T47D (cell line): ENCODE data around the gene DDX54.

Source experiments
- DNase-seq, 2 experiments: peaks; one replicate each; pipeline versions ENCODE4 v3.0.0 to v3.0.0-alpha.2; 2011 to 2012; ENCODE audit warnings: low read depth in 1 of 2, low spot score in 1 of 2
- JUND ChIP-seq: IDR thresholded peaks from 2 replicates; pipeline ENCODE4 v1.6.1; 2012; ENCODE audit warnings: low read depth
- in situ Hi-C: cut with HindIII; loops from 2 replicates; pipeline ENCODE4 v1.10.0; 2016; ENCODE audit warnings: low sequenced_read_pairs, low pct_unique_long_range_greater_than_20kb

The DDX54 gene

DNA sequence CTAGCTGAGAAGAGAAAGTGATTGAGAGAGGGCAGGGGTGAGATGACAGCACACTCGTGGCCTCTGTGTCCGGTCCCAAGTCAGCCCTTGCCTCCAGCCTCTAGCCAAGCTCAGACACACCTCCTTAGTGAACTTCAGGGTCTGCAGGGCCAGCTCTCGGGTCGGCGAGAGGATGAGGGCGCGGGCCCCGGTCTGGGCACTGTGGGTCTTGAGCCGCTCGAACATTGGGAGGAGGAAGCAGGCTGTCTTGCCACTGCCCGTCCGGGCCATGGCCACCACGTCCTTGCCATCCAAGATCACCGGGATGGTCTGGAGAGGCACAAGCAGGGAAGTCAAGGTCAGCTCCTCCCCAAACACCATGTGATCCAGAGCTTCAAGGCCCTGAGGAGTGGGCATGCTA is 6.3 kb downstream of the DDX54 start:
- no peak for DNase-seq
- TF ChIP-seq JUND: no peak
- in situ Hi-C loops: no loop called here

DNA sequence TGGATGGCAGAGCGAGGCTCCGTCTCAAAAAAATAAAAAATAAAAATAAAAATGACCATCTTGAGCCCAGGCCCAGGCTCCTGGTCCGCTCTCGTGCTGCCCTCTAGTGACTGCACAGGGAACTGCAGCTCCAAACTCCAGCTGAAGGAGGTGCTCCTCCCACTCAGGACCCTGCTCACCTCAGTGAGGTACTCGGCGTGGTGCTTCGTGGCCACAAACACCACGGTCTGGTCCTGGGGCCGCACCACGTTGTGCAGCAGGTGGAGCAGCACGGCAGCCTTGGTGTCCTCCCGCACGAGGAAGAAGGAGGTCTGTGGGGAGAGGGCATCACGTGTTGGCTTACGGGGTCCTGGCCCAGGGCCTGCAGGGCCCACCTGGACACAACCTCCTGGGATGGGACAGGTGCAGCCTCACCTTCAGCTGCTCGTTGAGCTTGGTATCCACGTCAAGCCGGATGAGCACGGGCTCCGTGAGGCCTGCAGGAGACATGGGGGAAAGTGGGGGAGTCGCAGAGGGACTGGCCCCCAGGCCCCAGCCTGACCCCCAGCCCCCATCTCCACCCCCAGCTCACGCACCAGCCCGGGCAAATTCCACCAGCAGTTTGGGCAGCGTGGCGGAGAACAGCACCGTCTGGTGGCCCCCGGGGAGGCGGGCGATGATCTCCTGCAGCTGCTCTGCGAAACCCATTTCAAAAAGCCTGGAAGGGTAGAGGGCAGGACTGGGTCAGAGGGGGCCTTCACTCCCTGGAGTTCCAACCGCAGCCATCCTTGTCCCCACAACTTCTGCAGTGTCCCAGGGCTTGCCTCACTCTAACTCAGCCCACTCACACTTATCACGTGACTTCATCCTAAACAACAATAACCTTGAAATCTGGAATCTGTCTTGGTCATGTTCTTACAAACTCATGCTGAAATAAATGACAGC is 10.6 kb downstream of the DDX54 start:
- in situ Hi-C loops: no loop called here
- no peak for TF ChIP-seq JUND
- peak; percentile 76 to 90 for DNase-seq

DNA sequence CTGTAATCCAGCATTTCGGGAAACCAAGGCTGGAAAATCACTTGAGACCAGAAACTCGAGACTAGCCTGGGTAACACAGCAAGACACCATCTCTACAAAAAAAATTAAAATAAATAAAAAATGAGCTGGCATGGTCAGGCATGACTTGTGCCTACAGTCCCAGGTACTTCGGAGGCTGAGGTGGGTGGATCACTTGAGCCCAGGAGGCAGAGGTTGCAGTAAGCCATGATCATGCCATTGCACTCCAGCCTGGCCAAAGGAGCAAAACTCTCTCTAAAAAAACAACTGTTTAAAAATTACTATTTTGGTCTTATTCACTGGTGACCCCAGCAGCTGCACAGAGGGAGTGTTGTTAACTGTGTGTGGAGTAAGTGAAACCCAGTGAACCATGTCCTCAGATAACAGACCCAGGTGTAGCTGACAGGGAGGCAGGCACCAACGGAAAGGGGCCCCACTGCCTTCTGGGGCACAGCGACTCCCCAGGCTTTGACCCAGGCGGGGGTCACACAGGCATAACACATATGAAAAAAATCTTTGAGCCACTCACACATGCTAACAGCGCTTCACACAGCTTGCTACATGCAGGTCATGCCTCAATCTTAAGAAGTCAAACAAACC is 12.1 kb downstream of the DDX54 start:
- TF ChIP-seq JUND: no peak
- DNase-seq: no peak
- in situ Hi-C loops: no loop called here

DNA sequence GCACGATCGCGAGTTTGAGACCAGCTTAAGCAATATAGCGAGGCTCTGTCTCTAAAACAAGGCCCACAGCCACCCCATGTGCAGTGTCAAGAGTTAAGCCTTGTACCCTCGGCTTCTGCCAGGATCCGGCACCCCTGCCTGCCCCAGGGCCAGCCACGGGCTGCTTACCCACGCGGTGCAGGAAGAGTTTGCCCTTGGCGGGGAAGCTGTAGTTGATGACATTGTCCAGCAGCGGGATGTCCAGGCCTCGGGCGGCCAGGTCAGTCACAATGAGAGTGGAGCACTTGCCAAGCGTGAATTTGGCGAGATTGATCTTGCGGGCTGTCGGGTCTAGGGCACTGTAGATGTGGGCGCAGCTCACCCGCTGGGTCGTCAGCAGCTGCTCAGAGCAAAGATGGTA is 13.1 kb downstream of the DDX54 start:
- in situ Hi-C loops: no loop called here
- no peak for TF ChIP-seq JUND
- no peak for DNase-seq

- no peak for TF ChIP-seq JUND
- DNase-seq: no peak
- in situ Hi-C loops: no loop called here
Measured at GRCh38 chr12:113171543-113171942, 13.7 kb downstream of the DDX54 start.

DNA sequence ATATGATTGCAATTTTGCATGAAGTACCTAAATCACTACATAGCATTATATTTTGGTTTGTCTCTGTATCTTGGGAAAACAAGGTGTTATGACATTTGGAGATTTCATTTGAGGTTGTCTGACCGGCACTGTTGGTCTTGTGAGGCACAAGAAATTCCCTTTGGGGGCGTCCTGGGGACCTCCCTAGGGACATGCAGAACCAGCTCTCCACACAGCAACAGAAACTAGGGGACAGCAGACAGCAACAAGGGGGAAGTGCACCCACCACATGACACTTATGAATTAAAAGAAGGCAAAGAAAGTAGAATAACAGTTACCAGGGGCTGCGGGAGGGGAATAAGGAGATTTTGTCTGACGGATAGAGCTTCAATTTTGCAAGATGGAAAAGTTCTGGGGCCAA is 14.4 kb downstream of the DDX54 start:
- in situ Hi-C loops: no loop called here
- TF ChIP-seq JUND: no peak
- DNase-seq: no peak

GRCh38 chr12:113170457-113170856 is 14.8 kb downstream of the DDX54 start:
- in situ Hi-C loops: no loop called here
- no peak for TF ChIP-seq JUND
- DNase-seq: no peak

DNA sequence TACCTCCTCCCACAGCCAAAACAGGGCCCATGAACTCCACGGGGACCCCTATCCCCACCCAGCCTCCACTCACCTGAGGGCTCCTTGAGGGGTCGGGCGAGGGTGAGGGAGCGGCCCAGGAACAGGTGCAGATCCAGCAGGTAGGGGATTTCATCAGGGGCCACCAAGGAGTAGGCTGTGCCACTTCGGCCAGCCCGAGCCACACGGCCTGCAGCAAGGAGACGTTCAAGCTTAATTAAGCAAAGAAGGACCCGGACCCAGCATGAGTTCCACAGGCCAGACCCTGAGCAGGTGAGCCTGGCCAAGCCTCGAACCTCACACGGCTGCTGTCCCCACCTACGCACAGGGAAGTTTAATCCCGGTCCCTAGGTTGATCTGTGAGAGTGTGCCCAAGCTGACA is 15.6 kb downstream of the DDX54 start:
- TF ChIP-seq JUND: no peak
- in situ Hi-C loops: no loop called here
- no peak for DNase-seq

- DNase-seq: no peak
- in situ Hi-C loops: no loop called here
- TF ChIP-seq JUND: no peak
Measured at GRCh38 chr12:113167868-113168267, 17.4 kb downstream of the DDX54 start.

GRCh38 chr12:113165521-113166450 is 19.5 kb downstream of the DDX54 start:
- no peak for DNase-seq
- in situ Hi-C loops: no loop called here
- no peak for TF ChIP-seq JUND

DNA sequence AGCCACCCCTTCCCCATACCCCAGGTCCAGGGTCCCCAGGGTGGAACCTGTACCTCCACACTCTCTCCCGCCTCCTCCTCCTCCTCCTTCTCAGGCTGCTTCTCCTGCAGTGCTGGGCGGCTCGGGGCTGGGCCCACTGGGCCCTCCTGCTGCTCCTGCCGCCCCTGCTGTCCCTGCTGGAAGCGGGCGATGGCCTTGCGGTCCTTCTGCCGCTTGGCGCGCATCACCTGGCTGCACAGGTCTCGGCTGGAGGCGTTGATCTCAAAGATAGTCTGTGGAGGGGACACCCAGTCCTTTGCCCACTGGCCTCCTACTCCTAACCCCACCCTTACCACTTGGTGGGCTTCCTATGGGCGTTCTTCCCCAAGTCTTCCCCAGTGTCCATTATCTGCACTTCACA is 21.3 kb downstream of the DDX54 start:
- TF ChIP-seq JUND: no peak
- no peak for DNase-seq
- in situ Hi-C loops: no loop called here

GRCh38 chr12:113163030-113163360 is 22.3 kb downstream of the DDX54 start:
- in situ Hi-C loops: no loop called here
- DNase-seq: no peak
- TF ChIP-seq JUND: no peak
